K562 (cell line): ENCODE results near the gene EVL. TPM values are rescaled to one million over a fixed set of nuclear protein-coding genes. Genes with fewer than 3 reads are reported as not detected.

Experiments
- ARHGAP35 ChIP-seq: fragments of 450-650 bp; IDR thresholded peaks from 2 replicates; pipeline ENCODE4 v1.6.1; 2018; ENCODE audit not compliant: partially characterized antibody
- ATF1 ChIP-seq, 2 experiments: fragments of 450-650 bp in 1 of 2; IDR thresholded peaks; 2 replicates each; pipeline ENCODE4 v1.6.1; 2016; ENCODE audit warnings: missing compliant biosample characterization in 1 of 2, missing genetic modification characterization in 1 of 2
- ATF7 ChIP-seq: fragments of 450-650 bp; IDR thresholded peaks from 2 replicates; pipeline ENCODE4 v1.7.1; 2014; ENCODE audit warnings: mild to moderate bottlenecking, moderate library complexity
- BCL6 ChIP-seq: fragments of 250-450 bp; sonication (Bioruptor Pico); IDR thresholded peaks from 2 replicates; pipeline ENCODE4 v1.4.0; 2020
- CEBPB ChIP-seq: fragments of 450-650 bp; IDR thresholded peaks from 2 replicates; pipeline ENCODE4 v1.6.1; 2016; ENCODE audit warnings: missing genetic modification characterization, missing compliant biosample characterization
- EGR1 ChIP-seq: fragments of 450-650 bp; conservative IDR thresholded peaks from 2 replicates; pipeline ENCODE4 v1.6.1; 2017; ENCODE audit warnings: mild to moderate bottlenecking
- GATAD2B ChIP-seq: fragments of 450-650 bp; IDR thresholded peaks from 2 replicates; pipeline ENCODE4 v1.6.1; 2017; ENCODE audit warnings: mild to moderate bottlenecking, borderline replicate concordance
- JUND ChIP-seq, 2 experiments: IDR thresholded peaks; 2 replicates in 1 of 2; 3 replicates in 1 of 2; pipeline ENCODE4 v1.6.1; 2011; ENCODE audit warnings: borderline replicate concordance in 2 of 2, low read depth in 2 of 2, low read length in 2 of 2, improper control_type of control experiment in 1 of 2, missing biosample characterization in 1 of 2, missing genetic modification characterization in 1 of 2, missing genetic modification reagents in 1 of 2
- MXI1 ChIP-seq: IDR thresholded peaks from 2 replicates; pipeline ENCODE4 v1.6.1; 2011; ENCODE audit warnings: low read depth, mild to moderate bottlenecking, improper control_type of control experiment, low read length
- NBN ChIP-seq: fragments of 450-650 bp; IDR thresholded peaks from 2 replicates; pipeline ENCODE4 v1.6.1; 2016; ENCODE audit warnings: low read depth, mild to moderate bottlenecking
- RUNX1 ChIP-seq: sonication (generic); IDR thresholded peaks from 2 replicates; pipeline ENCODE4 v1.6.1; 2016; ENCODE audit warnings: antibody characterized with exemption, low read depth
- SMARCB1 ChIP-seq: IDR thresholded peaks from 2 replicates; pipeline ENCODE4 v1.6.1; 2011; ENCODE audit warnings: improper control_type of control experiment, low read depth; ENCODE audit not compliant: insufficient read length
- SMC3 ChIP-seq: conservative IDR thresholded peaks from 2 replicates; pipeline ENCODE4 v1.6.1; 2011; ENCODE audit warnings: low read depth, low read length, improper control_type of control experiment; ENCODE audit not compliant: insufficient read depth
- U2AF2 ChIP-seq: fragments of 200-400 bp; formaldehyde crosslinking; optimal IDR thresholded peaks from 2 replicates; pipeline ENCODE3; 2017; ENCODE audit warnings: low read depth, mild to moderate bottlenecking, low read length
- polyA plus RNA-seq, 8 experiments: library from polyadenylated mRNA; depleted of rRNA in 4 of 8; stranded (reverse) in 5 of 8; unstranded in 3 of 8; fragments of >200 nt; fragmentation: Nextera tagmentation in 2 of 8; fragmentation: Illumina TruSeq in 1 of 8; extraction: Ambion mirVana in 2 of 8; extraction: Trizol in 1 of 8; gene quantifications; 2 replicates each; pipeline versions ENCODE4 v1.2.1 to v1.2.3, GENCODE V29; 2011 to 2014; ENCODE audit warnings: inconsistent platforms in 1 of 8, missing spikeins in 1 of 8
- total RNA-seq, 7 experiments: library from RNA; depleted of rRNA in 6 of 7; stranded (reverse); fragments of >200 nt in 6 of 7; fragmentation: Illumina TruSeq in 2 of 7; extraction: Trizol in 2 of 7; gene quantifications; 2 replicates each; pipeline versions ENCODE4 v1.2.1 to v1.2.3, GENCODE V29; 2011 to 2021; ENCODE audit warnings: low replicate concordance in 1 of 7
- TF ChIP-seq, protein P1 (sequence below), 2 experiments: fragments of 450-650 bp; conservative IDR thresholded peaks; 2 replicates each; pipeline ENCODE4 v1.6.1; 2017; ENCODE audit warnings: mild to moderate bottlenecking in 2 of 2, moderate library complexity in 2 of 2
- TF ChIP-seq, protein P2 (sequence below), 3 experiments: fragments of 200-800 bp in 1 of 3; fragments of 250-450 bp in 1 of 3; fragments of 450-650 bp in 1 of 3; sonication (Bioruptor Pico) in 1 of 3; sonication (Bioruptor generic) in 1 of 3; formaldehyde crosslinking in 1 of 3; IDR thresholded peaks; 2 replicates each; pipeline versions ENCODE4 v1.6.1 to v1.8.0; 2016 to 2022; ENCODE audit warnings: mild to moderate bottlenecking in 2 of 3, missing genetic modification characterization in 2 of 3, missing compliant biosample characterization in 1 of 3, moderate library complexity in 1 of 3
- TF ChIP-seq, protein P3 (sequence below), 2 experiments: fragments of 250-450 bp in 1 of 2; fragments of 450-650 bp in 1 of 2; sonication (Bioruptor Pico) in 1 of 2; IDR thresholded peaks; 2 replicates each; pipeline versions ENCODE4 v1.6.1 to v1.8.0; 2016 to 2021; ENCODE audit warnings: mild to moderate bottlenecking in 2 of 2, moderate library complexity in 2 of 2, missing compliant biosample characterization in 1 of 2, missing genetic modification characterization in 1 of 2
- TF ChIP-seq, protein P4 (sequence below): fragments of 450-650 bp; formaldehyde crosslinking; IDR thresholded peaks from 2 replicates; pipeline ENCODE4 v1.4.0; 2020; ENCODE audit warnings: mild to moderate bottlenecking, moderate library complexity
- TF ChIP-seq, protein P5 (sequence below), 2 experiments: fragments of 450-650 bp in 1 of 2; sonication (generic) in 1 of 2; formaldehyde crosslinking in 1 of 2; IDR thresholded peaks in 1 of 2; conservative IDR thresholded peaks in 1 of 2; 2 replicates each; pipeline versions ENCODE4 v1.6.1 to v1.8.1; 2016 to 2023; ENCODE audit warnings: mild to moderate bottlenecking in 2 of 2, moderate library complexity in 2 of 2, inconsistent platforms in 1 of 2, missing genetic modification reagents in 1 of 2

Gene EVL
- total and polyA plus RNA-seq, 9 of the 15 experiments (the other 6 are each of a cell fraction or from before 2014, with no cell fraction given), result 2.9 to 43.4 (median 23.9) TPM

DNA sequence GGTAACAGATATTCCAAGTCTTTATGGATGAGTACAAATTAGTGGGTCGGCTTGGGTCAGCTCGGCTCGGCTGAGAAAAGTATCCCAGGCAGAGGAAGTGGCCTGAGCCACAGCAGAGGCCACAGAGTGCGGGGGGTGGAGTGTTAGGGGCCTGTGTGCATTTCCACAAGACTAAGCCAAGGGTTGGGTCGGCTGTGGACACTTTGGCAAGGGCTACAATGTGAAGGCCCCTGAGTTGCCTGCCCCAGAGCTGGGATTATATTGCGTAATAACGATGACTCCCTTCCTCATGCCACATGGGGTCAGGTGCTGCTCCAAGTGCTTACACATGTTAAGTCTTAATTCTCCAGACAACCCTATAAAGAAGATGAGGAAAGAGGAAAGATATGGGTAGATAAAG, 11.4 kb downstream of the EVL start (continued):
- TF ChIP-seq, protein P1, sequence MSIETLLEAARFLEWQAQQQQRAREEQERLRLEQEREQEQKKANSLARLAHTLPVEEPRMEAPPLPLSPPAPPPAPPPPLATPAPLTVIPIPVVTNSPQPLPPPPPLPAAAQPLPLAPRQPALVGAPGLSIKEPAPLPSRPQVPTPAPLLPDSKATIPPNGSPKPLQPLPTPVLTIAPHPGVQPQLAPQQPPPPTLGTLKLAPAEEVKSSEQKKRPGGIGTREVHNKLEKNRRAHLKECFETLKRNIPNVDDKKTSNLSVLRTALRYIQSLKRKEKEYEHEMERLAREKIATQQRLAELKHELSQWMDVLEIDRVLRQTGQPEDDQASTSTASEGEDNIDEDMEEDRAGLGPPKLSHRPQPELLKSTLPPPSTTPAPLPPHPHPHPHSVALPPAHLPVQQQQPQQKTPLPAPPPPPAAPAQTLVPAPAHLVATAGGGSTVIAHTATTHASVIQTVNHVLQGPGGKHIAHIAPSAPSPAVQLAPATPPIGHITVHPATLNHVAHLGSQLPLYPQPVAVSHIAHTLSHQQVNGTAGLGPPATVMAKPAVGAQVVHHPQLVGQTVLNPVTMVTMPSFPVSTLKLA (conservative IDR thresholded peaks at IDR 0.05), result no peak
- TF ChIP-seq GATAD2B (no peak), ATF7 (peak; percentile 11; the same call in 1 of the 2 replicates), SMARCB1 (no peak), SMC3 (no peak), CEBPB (peak; percentile 99), ATF1 (CRISPR knock-in tag; IDR thresholded peaks at IDR 0.05) (no peak), ATF1 (tag; IDR thresholded peaks at IDR 0.05) (no peak), EGR1 (no peak), NBN (no peak), JUND (IDR thresholded peaks at IDR 0.05; ENCODE audit: borderline replicate concordance, low read depth, low read length) (peak; percentile 25; the same call in 1 of the 2 replicates), JUND (tag; IDR thresholded peaks at IDR 0.05; ENCODE audit: borderline replicate concordance, low read depth, low read length) (no peak), MXI1 (no peak), U2AF2 (no peak), ARHGAP35 (no peak), BCL6 (CRISPR knock-in tag) (no peak), RUNX1 (no peak)
- TF ChIP-seq, protein P2, sequence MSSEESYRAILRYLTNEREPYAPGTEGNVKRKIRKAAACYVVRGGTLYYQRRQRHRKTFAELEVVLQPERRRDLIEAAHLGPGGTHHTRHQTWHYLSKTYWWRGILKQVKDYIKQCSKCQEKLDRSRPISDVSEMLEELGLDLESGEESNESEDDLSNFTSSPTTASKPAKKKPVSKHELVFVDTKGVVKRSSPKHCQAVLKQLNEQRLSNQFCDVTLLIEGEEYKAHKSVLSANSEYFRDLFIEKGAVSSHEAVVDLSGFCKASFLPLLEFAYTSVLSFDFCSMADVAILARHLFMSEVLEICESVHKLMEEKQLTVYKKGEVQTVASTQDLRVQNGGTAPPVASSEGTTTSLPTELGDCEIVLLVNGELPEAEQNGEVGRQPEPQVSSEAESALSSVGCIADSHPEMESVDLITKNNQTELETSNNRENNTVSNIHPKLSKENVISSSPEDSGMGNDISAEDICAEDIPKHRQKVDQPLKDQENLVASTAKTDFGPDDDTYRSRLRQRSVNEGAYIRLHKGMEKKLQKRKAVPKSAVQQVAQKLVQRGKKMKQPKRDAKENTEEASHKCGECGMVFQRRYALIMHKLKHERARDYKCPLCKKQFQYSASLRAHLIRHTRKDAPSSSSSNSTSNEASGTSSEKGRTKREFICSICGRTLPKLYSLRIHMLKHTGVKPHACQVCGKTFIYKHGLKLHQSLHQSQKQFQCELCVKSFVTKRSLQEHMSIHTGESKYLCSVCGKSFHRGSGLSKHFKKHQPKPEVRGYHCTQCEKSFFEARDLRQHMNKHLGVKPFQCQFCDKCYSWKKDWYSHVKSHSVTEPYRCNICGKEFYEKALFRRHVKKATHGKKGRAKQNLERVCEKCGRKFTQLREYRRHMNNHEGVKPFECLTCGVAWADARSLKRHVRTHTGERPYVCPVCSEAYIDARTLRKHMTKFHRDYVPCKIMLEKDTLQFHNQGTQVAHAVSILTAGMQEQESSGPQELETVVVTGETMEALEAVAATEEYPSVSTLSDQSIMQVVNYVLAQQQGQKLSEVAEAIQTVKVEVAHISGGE (CRISPR knock-in tag; IDR thresholded peaks at IDR 0.05), result no peak
- TF ChIP-seq, protein P3, sequence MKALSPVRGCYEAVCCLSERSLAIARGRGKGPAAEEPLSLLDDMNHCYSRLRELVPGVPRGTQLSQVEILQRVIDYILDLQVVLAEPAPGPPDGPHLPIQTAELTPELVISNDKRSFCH (CRISPR knock-in tag; IDR thresholded peaks at IDR 0.05), result no peak
- TF ChIP-seq, protein P3 (tag; IDR thresholded peaks at IDR 0.05), result no peak
- TF ChIP-seq, protein P4, sequence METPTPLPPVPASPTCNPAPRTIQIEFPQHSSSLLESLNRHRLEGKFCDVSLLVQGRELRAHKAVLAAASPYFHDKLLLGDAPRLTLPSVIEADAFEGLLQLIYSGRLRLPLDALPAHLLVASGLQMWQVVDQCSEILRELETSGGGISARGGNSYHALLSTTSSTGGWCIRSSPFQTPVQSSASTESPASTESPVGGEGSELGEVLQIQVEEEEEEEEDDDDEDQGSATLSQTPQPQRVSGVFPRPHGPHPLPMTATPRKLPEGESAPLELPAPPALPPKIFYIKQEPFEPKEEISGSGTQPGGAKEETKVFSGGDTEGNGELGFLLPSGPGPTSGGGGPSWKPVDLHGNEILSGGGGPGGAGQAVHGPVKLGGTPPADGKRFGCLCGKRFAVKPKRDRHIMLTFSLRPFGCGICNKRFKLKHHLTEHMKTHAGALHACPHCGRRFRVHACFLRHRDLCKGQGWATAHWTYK (CRISPR knock-in tag), result peak; percentile 98
- TF ChIP-seq, protein P5, sequence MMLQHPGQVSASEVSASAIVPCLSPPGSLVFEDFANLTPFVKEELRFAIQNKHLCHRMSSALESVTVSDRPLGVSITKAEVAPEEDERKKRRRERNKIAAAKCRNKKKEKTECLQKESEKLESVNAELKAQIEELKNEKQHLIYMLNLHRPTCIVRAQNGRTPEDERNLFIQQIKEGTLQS (IDR thresholded peaks at IDR 0.05), result peak; percentile 78
- TF ChIP-seq, protein P5 (CRISPR knock-in tag; conservative IDR thresholded peaks at IDR 0.05), result no peak
